HCT116 (cell line): ENCODE measurements around the gene DRAXIN. TPM values are rescaled to one million over a fixed set of nuclear protein-coding genes. Genes with fewer than 3 reads are reported as not detected.

ENCODE experiments used
- ATAC-seq: fragments of 200-7000 bp; cut with Tn5 transposase; 2 replicates; pipeline ENCODE4 v1.9.1; 2020; ENCODE audit warnings: mild to moderate bottlenecking, moderate library complexity
- BruUV-seq: library from RNA; stranded (reverse); fragments of 400-500 nt; replicated peaks from 2 replicates; lab custom pipeline; 2021; lab: Mats Ljungman, UMichigan
- CTCF ChIA-PET: fragments of 300-600 bp; sonication (Branson Sonifier 250); formaldehyde crosslinking; loops from one replicate; lab custom pipeline; 2021; ENCODE audit warnings: antibody characterized with exemption; lab: Charles Lee
- POLR2A ChIA-PET: fragments of 300-600, 350-600 bp; sonication (Branson Sonifier 250); formaldehyde crosslinking; loops from one replicate; lab custom pipeline; 2021; ENCODE audit warnings: antibody characterized with exemption; lab: Charles Lee
- RAD21 ChIA-PET, 2 experiments: fragments of 300-600 bp; sonication (Branson Sonifier 250); formaldehyde crosslinking; loops; one replicate each; lab custom pipeline; 2023; ENCODE audit warnings: low total read pairs in 2 of 2; ENCODE audit not compliant: uncharacterized antibody in 2 of 2, unreplicated experiment in 2 of 2, low non-redundant PET in 1 of 2; lab: Charles Lee
- DNase-seq: peaks from one replicate; pipeline ENCODE4 v3.0.0-alpha.2; 2010; ENCODE audit warnings: low read depth, low spot score
- H2AFZ ChIP-seq: fragments of 200-600 bp; shearing (Covaris generic), sonication (generic); 2 replicates; pipeline ENCODE4 v1.6.1; 2017; ENCODE audit warnings: low read depth, mixed run types, mixed read lengths, antibody characterized with exemption, low read length; ENCODE audit not compliant: poor library complexity, severe bottlenecking
- H3K27ac ChIP-seq: 2 replicates; pipeline ENCODE4 v1.5.1; 2012; ENCODE audit warnings: low read depth, low read length
- H3K27me3 ChIP-seq: fragments of 200-600 bp; sonication (generic); 2 replicates; pipeline ENCODE4 v1.6.1; 2016; ENCODE audit warnings: mixed run types, low read length, mixed read lengths; ENCODE audit not compliant: insufficient read depth
- H3K36me3 ChIP-seq, 2 experiments: fragments of 200-500 bp in 1 of 2; fragments of 200-600 bp in 1 of 2; sonication (Bioruptor generic) in 1 of 2; sonication (generic) in 1 of 2; 2 replicates each; pipeline versions ENCODE4 v1.5.1 to v1.6.1; 2014 to 2016; ENCODE audit warnings: low read length in 2 of 2, inconsistent platforms in 1 of 2, mixed read lengths in 1 of 2, mixed run types in 1 of 2; ENCODE audit not compliant: insufficient read depth in 2 of 2, control insufficient read depth in 1 of 2
- H3K4me1 ChIP-seq, 2 experiments: fragments of 200-600 bp in 1 of 2; sonication (generic) in 1 of 2; 2 replicates each; pipeline versions ENCODE4 v1.5.1 to v1.6.1; 2012 to 2017; ENCODE audit warnings: low read length in 2 of 2, inconsistent platforms in 1 of 2, mild to moderate bottlenecking in 1 of 2, mixed read lengths in 1 of 2, mixed run types in 1 of 2, moderate library complexity in 1 of 2; ENCODE audit not compliant: insufficient read depth in 2 of 2, control insufficient read depth in 1 of 2
- H3K4me2 ChIP-seq: fragments of 200-600 bp; sonication (generic); 2 replicates; pipeline ENCODE4 v1.6.1; 2017; ENCODE audit warnings: mixed run types, low read length, mixed read lengths
- H3K4me3 ChIP-seq, 2 experiments: fragments of 200-600 bp in 1 of 2; sonication (generic) in 1 of 2; replicated peaks in 1 of 2; 2 replicates each; pipeline ENCODE4 v1.5.1; 2011 to 2016; ENCODE audit warnings: low read length in 2 of 2, control low read depth in 1 of 2, low read depth in 1 of 2, mild to moderate bottlenecking in 1 of 2, mixed read lengths in 1 of 2, mixed run types in 1 of 2
- H3K79me2 ChIP-seq: fragments of 200-600 bp; sonication (generic); 2 replicates; pipeline ENCODE4 v1.6.1; 2017; ENCODE audit warnings: mild to moderate bottlenecking, mixed run types, low read length, moderate library complexity, mixed read lengths; ENCODE audit not compliant: insufficient read depth
- H3K9ac ChIP-seq: fragments of 200-600 bp; sonication (generic); 2 replicates; pipeline ENCODE4 v1.6.1; 2016; ENCODE audit warnings: low read length, mixed read lengths
- H3K9me2 ChIP-seq: fragments of 200-600 bp; sonication (generic), shearing (Covaris generic); 2 replicates; pipeline ENCODE4 v1.6.1; 2017; ENCODE audit warnings: mixed run types, mild to moderate bottlenecking, moderate library complexity; ENCODE audit not compliant: insufficient read depth
- H3K9me3 ChIP-seq, 2 experiments: fragments of 200-500 bp in 1 of 2; fragments of 200-600 bp in 1 of 2; sonication (Bioruptor generic) in 1 of 2; sonication (generic) in 1 of 2; 2 replicates each; pipeline ENCODE4 v1.6.1; 2014 to 2017; ENCODE audit warnings: low read length in 2 of 2, mixed read lengths in 2 of 2, inconsistent platforms in 1 of 2, low read depth in 1 of 2, mild to moderate bottlenecking in 1 of 2, mixed run types in 1 of 2, moderate library complexity in 1 of 2; ENCODE audit not compliant: control insufficient read depth in 1 of 2, insufficient read depth in 1 of 2
- H4K20me1 ChIP-seq: fragments of 200-600 bp; sonication (generic), shearing (Covaris generic); 2 replicates; pipeline ENCODE4 v1.6.1; 2017; ENCODE audit warnings: mixed run types, mild to moderate bottlenecking, moderate library complexity; ENCODE audit not compliant: insufficient read depth
- CBX3 ChIP-seq: IDR thresholded peaks from 2 replicates; pipeline ENCODE4 v1.6.1; 2012; ENCODE audit warnings: low read depth
- CEBPB ChIP-seq: IDR thresholded peaks from 2 replicates; pipeline ENCODE4 v1.6.1; 2012; ENCODE audit warnings: low read depth
- ELF1 ChIP-seq: IDR thresholded peaks from 2 replicates; pipeline ENCODE4 v1.6.1; 2012; ENCODE audit warnings: low read depth, borderline replicate concordance
- EZH2phosphoT487 ChIP-seq: fragments of 200-600 bp; IDR thresholded peaks from 2 replicates; pipeline ENCODE4 v1.6.1; 2018; ENCODE audit warnings: antibody characterized with exemption, borderline replicate concordance
- JUND ChIP-seq: IDR thresholded peaks from 2 replicates; pipeline ENCODE4 v1.6.1; 2012
- POLR2A ChIP-seq: IDR thresholded peaks from 2 replicates; pipeline ENCODE4 v1.7.0; 2011; ENCODE audit warnings: borderline replicate concordance; ENCODE audit not compliant: insufficient read depth, insufficient read length; ENCODE audit errors: extremely low read depth
- POLR2AphosphoS5 ChIP-seq: IDR thresholded peaks from 2 replicates; pipeline ENCODE4 v1.6.1; 2011; ENCODE audit warnings: mild to moderate bottlenecking, low read depth, low read length, moderate library complexity
- SIN3A ChIP-seq: IDR thresholded peaks from 2 replicates; pipeline ENCODE4 v1.6.1; 2012; ENCODE audit warnings: low read depth
- SP1 ChIP-seq: IDR thresholded peaks from 2 replicates; pipeline ENCODE4 v1.6.1; 2012; ENCODE audit warnings: low read depth
- SRF ChIP-seq: IDR thresholded peaks from 2 replicates; pipeline ENCODE4 v1.6.1; 2012; ENCODE audit warnings: low read depth
- TCF7L2 ChIP-seq: IDR thresholded peaks from 2 replicates; pipeline ENCODE4 v1.7.0; 2011; ENCODE audit warnings: borderline replicate concordance, inconsistent platforms; ENCODE audit not compliant: insufficient read depth, insufficient read length; ENCODE audit errors: extremely low read depth
- YY1 ChIP-seq: IDR thresholded peaks from 2 replicates; pipeline ENCODE4 v1.6.1; 2011; ENCODE audit warnings: low read length, low read depth, moderate library complexity, mild to moderate bottlenecking; ENCODE audit not compliant: insufficient replicate concordance; ENCODE audit errors: extremely low read depth
- ZFX ChIP-seq: fragments of 450-650 bp; IDR thresholded peaks from 2 replicates; pipeline ENCODE4 v1.6.1; 2017
- intact Hi-C: fragments of 100-400 bp; cut with micrococcal nuclease; formaldehyde crosslinking; loops from 2 replicates; pipeline ENCODE4 v1.10.0; 2022
- total RNA-seq: library from RNA; stranded (reverse); gene quantifications from one replicate; pipeline ENCODE4 v1.2.1, GENCODE V29; 2021; ENCODE audit not compliant: unreplicated experiment
- TF ChIP-seq, protein P1 (sequence below): IDR thresholded peaks from 2 replicates; pipeline ENCODE4 v1.6.1; 2012
- TF ChIP-seq, protein P2 (sequence below), 3 experiments: fragments of 200-600 bp in 1 of 3; sonication (generic) in 1 of 3; IDR thresholded peaks in 2 of 3; conservative IDR thresholded peaks in 1 of 3; 2 replicates each; pipeline ENCODE4 v1.5.1; 2012 to 2017; ENCODE audit warnings: low read depth in 2 of 3, low read length in 2 of 3, antibody characterized with exemption in 1 of 3, borderline replicate concordance in 1 of 3, control low read depth in 1 of 3, mild to moderate bottlenecking in 1 of 3, mixed read lengths in 1 of 3, mixed run types in 1 of 3, moderate library complexity in 1 of 3; ENCODE audit not compliant: insufficient read depth in 1 of 3
- TF ChIP-seq, protein P3 (sequence below): IDR thresholded peaks from 2 replicates; pipeline ENCODE4 v1.6.1; 2012; ENCODE audit warnings: low read depth
- TF ChIP-seq, protein P4 (sequence below): IDR thresholded peaks from 2 replicates; pipeline ENCODE4 v1.6.1; 2012
- TF ChIP-seq, protein P5 (sequence below): IDR thresholded peaks from 2 replicates; pipeline ENCODE4 v1.6.1; 2011; ENCODE audit warnings: mild to moderate bottlenecking, low read length, moderate library complexity; ENCODE audit not compliant: insufficient replicate concordance; ENCODE audit errors: extremely low read depth

The DRAXIN gene
- total RNA-seq, 1 experiment from 2014 or later, result 0.47 TPM

DNA sequence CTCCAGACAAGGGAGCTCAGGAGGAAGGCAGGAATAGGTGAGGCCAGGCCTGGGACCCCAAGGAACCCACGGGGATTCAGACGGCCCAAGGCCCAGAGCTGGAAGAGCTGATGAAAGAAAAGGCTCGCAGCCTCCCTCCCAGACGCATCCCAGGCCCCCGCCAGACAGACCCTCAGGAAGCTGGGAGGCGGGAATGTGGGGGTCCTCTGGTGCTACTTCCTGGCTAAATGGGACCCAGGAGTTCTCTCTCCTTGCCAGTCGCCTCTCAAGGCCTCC lies 37.7 kb upstream of the DRAXIN start:
- DNase-seq (no peak), ATAC-seq (peak; percentile 1; the same call in 1 of the 2 replicates)
- CTCF ChIA-PET, result interaction anchor here (1.2 to 3.3 kb wide), 5 partner anchors 8 to 616 kb away, joined by 4 to 23 read pairs (median 6); partner anchors contain the start of gene FBXO6
- Histone ChIP-seq H2AFZ (no peak overlapping the region), H3K4me1 (peaks cover 28 to 53% of the 10 kb centered on the region in 2 experiments; a peak in 3 of 4 replicates), H3K36me3 (peaks cover 10 to 12% of the 10 kb centered on the region in 2 experiments), H3K79me2 (peaks cover 16% of the 10 kb centered on the region; the same call in 1 of the 2 replicates), H3K4me3 (peak overlapping the region; percentile 63 to 80), H3K9me3 (no peaks in the 10 kb centered on the region), H3K4me2 (peak overlapping the region; percentile 98), H3K27me3 (no peaks in the 10 kb centered on the region), H3K9me2 (no peaks in the 10 kb centered on the region), H4K20me1 (no peaks in the 10 kb centered on the region), H3K27ac (peak overlapping the region; percentile 87), H3K9ac (peak overlapping the region; percentile 67)
- RAD21 ChIA-PET, result interaction anchor here in 1 of 2 experiments (1.0 kb wide), 1 partner anchor 10 kb away, joined by 5 read pairs; the partner anchor contains the start of gene FBXO6
- TSS peak; percentile 42 for BruUV-seq
- TF ChIP-seq POLR2A (no peak), SIN3A (no peak), TCF7L2 (no peak), ZFX (no peak), CBX3 (no peak), SRF (no peak), ELF1 (no peak), YY1 (no peak), SP1 (no peak), POLR2AphosphoS5 (no peak), JUND (no peak), EZH2phosphoT487 (no peak), CEBPB (no peak)
- TF ChIP-seq, protein P1, sequence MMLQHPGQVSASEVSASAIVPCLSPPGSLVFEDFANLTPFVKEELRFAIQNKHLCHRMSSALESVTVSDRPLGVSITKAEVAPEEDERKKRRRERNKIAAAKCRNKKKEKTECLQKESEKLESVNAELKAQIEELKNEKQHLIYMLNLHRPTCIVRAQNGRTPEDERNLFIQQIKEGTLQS, result no peak
- TF ChIP-seq, protein P2, sequence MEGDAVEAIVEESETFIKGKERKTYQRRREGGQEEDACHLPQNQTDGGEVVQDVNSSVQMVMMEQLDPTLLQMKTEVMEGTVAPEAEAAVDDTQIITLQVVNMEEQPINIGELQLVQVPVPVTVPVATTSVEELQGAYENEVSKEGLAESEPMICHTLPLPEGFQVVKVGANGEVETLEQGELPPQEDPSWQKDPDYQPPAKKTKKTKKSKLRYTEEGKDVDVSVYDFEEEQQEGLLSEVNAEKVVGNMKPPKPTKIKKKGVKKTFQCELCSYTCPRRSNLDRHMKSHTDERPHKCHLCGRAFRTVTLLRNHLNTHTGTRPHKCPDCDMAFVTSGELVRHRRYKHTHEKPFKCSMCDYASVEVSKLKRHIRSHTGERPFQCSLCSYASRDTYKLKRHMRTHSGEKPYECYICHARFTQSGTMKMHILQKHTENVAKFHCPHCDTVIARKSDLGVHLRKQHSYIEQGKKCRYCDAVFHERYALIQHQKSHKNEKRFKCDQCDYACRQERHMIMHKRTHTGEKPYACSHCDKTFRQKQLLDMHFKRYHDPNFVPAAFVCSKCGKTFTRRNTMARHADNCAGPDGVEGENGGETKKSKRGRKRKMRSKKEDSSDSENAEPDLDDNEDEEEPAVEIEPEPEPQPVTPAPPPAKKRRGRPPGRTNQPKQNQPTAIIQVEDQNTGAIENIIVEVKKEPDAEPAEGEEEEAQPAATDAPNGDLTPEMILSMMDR (IDR thresholded peaks at IDR 0.05 in 2 of 3, conservative IDR thresholded peaks at IDR 0.05 in 1 of 3; ENCODE audit: borderline replicate concordance in 1 of 3, insufficient read depth in 1 of 3, low read depth in 2 of 3, low read length in 2 of 3), result no peak
- TF ChIP-seq, protein P3, sequence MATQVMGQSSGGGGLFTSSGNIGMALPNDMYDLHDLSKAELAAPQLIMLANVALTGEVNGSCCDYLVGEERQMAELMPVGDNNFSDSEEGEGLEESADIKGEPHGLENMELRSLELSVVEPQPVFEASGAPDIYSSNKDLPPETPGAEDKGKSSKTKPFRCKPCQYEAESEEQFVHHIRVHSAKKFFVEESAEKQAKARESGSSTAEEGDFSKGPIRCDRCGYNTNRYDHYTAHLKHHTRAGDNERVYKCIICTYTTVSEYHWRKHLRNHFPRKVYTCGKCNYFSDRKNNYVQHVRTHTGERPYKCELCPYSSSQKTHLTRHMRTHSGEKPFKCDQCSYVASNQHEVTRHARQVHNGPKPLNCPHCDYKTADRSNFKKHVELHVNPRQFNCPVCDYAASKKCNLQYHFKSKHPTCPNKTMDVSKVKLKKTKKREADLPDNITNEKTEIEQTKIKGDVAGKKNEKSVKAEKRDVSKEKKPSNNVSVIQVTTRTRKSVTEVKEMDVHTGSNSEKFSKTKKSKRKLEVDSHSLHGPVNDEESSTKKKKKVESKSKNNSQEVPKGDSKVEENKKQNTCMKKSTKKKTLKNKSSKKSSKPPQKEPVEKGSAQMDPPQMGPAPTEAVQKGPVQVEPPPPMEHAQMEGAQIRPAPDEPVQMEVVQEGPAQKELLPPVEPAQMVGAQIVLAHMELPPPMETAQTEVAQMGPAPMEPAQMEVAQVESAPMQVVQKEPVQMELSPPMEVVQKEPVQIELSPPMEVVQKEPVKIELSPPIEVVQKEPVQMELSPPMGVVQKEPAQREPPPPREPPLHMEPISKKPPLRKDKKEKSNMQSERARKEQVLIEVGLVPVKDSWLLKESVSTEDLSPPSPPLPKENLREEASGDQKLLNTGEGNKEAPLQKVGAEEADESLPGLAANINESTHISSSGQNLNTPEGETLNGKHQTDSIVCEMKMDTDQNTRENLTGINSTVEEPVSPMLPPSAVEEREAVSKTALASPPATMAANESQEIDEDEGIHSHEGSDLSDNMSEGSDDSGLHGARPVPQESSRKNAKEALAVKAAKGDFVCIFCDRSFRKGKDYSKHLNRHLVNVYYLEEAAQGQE, result no peak
- TF ChIP-seq, protein P4, sequence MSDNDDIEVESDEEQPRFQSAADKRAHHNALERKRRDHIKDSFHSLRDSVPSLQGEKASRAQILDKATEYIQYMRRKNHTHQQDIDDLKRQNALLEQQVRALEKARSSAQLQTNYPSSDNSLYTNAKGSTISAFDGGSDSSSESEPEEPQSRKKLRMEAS, result no peak
- TF ChIP-seq, protein P5, sequence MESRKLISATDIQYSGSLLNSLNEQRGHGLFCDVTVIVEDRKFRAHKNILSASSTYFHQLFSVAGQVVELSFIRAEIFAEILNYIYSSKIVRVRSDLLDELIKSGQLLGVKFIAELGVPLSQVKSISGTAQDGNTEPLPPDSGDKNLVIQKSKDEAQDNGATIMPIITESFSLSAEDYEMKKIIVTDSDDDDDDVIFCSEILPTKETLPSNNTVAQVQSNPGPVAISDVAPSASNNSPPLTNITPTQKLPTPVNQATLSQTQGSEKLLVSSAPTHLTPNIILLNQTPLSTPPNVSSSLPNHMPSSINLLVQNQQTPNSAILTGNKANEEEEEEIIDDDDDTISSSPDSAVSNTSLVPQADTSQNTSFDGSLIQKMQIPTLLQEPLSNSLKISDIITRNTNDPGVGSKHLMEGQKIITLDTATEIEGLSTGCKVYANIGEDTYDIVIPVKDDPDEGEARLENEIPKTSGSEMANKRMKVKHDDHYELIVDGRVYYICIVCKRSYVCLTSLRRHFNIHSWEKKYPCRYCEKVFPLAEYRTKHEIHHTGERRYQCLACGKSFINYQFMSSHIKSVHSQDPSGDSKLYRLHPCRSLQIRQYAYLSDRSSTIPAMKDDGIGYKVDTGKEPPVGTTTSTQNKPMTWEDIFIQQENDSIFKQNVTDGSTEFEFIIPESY, result no peak
- POLR2A ChIA-PET, result interaction anchor here (0.5 to 2.3 kb wide), 4 partner anchors 11 to 256 kb away, joined by 4 to 11 read pairs (median 5); partner anchors contain the start of gene FBXO6
- intact Hi-C loops, result loop anchor here (2.0 kb wide), 1 partner anchor 65 kb away; no protein-coding TSS in a partner anchor
